Suppressor macrophage treated with lipopolysaccharide for 4 hours (primary cell): ENCODE measurements around the gene TBC1D1.
A peak's percentile ranks its signal among the peaks of the same experiment; 100 is the strongest.
"Not testable (repeated sequence)": the region's sequence is repeated elsewhere in the genome, so short reads cannot be mapped to it uniquely, and the experiment has no call there.

Experiments
- DNase-seq: peaks from one replicate; pipeline ENCODE4 v3.0.0-alpha.2; 2020

Gene TBC1D1

DNA sequence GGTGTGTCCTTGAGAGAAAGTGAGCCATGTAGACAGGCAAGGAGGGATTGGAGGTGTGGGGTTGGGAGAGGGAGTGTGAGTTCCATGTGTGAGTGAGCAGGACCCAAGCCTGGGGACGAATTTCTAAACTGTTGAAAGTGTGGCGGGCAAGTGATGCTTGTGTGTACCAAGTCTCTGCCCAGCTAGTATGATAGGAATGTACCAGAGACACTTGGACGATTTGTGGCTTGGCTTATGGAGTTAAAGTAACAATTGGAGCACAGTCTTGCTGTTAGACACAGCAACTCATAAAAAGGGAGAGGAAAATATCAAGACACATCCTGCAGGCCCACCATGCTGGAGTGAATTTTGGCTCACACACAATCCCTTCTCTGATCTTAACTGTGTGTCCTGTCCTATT lies 77.9 kb downstream of the TBC1D1 start:
- DNase-seq: no peak

DNA sequence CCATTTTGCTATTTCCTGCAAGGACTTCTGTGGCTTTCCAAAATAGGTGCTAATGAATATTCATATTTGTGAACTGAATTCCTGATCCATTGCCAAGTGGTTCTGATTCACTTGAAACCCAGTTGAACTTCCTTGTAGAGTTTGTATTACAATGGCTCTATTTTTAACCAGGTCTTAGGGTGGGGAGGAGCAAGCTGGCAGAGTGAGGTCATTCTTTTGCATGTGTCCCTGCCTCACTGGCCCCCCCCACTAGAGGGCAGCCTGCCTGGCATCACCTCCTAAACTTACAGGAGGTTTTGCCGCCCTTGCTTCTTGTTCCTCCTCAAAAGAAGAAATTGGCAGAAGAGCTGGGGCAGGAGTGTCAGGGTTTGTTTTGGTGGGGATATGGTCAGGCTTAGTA lies 79.8 kb downstream of the TBC1D1 start:
- peak; percentile 74 for DNase-seq

DNA sequence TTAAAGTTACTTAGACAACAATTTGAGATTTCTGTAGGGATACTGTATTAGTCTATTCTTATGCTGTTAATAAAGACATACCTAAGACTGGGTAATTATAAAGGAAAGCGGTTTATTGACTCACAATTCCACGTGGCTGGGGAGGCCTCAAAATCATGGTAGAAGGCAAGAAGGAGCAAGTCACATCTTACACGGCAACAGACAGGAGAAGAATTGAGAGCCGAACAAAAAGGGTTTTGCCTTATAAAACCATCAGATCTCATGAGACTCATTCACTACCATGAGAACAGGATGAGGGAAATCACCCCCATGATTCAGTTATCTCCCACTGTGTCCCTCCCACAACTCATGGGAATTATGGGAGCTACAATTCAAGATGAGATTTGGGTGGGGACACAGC lies 80.3 kb downstream of the TBC1D1 start:
- DNase-seq: no peak

DNA sequence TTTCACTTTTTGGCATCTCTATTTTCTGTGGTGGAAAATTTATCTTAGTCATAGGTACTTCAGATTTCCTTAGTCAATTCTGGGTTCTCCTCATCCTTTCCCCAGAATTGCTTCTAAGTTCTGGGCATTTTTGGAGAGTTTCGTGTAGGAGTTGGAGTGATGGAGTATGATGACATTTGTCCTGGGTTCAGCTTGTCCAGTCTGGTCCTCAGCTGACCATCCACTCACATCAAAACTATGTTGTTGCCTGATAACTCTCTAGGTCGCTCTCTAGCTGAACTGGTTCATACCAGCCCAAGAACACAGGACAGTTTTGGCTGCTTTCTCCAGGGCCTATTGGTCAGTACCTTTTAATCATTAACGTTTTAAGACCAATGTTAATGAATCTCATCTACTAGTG lies 82.6 kb downstream of the TBC1D1 start:
- DNase-seq: no peak

DNA sequence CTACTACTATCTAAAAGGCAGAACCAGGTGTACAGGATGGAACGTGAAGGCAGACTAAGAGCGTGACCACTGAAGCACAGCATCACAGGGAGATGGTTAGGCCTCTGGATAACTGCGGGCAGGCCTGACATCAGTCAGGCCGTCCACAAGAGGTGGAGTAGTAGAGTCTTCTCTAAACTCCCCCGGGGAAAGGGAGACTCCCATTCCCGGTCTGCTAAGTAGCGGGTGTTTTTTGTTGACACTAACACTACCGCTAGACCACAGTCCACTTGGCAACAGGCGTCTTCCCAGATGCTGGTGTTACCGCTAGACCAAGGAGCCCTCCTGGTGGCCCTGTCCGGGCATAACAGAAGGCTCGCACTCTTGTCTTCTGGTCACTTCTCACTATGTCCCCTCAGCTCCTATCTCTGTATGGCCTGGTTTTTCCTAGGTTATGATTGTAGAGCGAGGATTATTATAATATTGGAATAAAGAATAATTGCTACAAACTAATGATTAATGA lies 84.5 kb downstream of the TBC1D1 start:
- not testable (repeated sequence) for DNase-seq

DNA sequence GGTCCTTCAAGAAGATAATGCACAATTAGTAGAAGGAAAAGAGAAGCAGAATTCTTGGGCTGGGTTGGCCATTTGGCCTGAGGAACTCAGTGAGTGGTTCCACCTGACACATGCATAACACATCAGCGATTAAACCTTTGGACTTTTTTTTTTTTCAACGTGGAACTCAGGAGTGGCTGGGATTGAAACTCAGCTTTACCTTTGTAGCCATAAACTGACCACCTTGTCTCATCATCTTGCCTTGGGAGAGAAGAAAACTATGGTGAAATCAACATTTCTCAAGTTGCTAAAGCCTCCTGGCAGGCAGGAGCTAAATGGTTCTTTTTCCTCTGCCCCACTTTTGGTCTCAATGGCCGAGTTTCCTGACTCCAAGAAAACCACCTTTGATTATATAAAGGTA lies 85.6 kb downstream of the TBC1D1 start:
- DNase-seq: no peak

DNA sequence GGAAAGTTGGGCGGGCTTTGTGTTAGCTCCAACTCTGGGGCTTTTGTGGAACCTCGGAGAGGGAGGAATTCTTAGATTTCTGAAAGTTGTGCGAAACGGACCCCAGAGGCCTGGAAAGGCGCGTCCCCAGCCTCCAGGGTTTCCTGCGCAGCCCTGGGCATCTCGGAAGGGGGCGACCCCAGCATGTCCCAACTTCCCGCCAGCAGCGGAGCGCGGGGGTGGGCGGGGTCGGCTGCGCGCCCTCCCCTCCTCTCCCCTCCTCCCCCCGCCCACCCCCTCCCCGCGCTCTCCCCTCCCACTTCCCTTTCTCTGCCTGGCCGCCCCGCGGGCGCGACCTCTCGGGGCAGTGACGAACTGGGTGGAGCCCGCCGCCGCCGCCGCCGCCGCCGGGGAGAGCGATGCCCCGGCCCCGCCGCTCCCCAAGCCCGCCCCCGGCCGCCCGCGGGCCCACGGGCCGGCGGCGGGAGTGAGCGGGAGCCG lies 86.1 kb downstream of the TBC1D1 start:
- DNase-seq: peak; percentile 87

DNA sequence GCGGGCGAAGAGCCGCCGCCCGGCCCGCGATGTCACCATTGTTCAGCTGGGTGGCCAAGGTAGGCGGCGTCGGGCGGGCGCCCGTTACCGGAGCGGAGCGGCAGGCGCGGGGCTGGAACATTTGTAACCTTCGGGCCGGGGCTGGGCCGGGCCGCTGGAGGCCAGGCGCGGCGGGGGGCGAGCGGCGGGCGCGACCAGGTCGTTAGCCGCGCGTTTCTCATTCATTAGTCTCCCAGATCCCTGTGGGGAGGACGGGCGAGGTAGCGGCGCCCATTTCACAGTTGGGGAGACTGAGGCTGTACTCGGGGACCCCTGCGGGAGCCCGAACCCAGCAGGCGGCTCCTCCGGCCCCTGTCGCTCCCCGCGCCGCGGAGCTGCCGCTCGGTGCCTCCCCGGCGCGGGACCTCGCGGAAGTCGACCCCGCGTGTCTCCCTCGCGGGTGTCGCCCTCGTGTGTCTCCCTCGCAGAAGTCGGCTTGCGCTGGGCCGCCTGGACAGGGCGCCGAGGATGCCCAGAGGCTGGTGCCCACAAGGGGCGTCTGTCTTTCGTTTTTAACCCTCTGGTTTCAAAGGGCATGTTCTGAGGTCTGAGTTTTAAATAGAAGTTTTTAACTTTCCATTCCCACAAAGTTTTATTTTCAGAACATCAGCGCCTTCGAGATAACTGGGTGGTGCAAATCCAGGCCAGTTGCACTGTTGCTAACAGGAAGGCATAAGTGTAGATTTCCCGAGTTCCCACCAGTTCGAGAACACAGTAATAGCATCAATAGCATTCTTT lies 86.8 kb downstream of the TBC1D1 start:
- peak; percentile 87 for DNase-seq

DNA sequence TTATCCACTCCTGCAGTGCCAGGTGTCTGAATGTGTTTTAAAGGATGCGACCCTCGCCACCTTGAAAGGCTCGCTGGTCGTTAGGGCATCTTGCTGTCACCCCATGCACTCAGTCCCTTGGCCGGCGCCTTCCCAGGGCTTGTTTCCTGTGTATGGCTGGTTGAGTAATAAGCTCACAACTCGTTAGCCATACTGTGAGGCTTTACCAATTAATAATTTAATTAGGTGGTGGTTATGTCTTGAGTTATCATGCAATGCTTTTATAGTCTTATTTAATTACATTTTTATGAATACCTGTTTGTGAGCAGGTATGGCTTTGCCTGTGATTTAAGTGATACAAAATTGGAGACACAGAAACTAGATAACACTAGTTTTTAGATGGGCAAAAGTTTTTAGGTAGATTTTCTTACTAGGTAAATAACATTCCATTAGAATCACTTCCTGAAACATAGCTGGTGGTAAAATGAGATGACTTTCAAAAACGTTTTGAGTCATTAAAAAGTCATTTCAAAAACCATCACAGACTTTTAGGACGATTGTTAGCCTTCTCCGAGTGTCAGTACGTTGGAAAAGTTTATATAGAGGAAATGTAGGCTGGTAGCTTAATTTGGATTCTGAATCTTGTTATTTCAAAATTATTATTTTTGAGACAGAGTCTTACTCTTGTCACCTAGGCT lies 87.5 kb downstream of the TBC1D1 start:
- DNase-seq: peak; percentile 43

DNA sequence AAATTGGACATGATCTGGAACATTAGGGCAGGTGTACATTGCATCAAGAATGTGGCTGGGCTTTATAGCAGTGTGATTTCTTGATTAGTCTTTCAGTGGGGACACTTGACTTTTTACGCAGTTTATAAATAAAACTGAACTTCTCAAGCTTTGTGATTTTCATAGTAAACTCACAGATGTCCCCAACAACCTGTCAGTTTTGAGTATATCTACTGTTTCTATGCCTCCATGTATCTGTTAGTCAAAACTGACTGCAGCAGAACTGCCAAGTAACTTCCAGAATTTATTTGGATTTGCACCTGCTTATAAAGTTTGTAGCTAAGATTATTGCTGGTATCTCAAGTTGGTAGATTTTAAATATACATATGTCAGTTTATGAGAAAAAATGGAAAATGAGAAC lies 89.4 kb downstream of the TBC1D1 start:
- DNase-seq: no peak

DNA sequence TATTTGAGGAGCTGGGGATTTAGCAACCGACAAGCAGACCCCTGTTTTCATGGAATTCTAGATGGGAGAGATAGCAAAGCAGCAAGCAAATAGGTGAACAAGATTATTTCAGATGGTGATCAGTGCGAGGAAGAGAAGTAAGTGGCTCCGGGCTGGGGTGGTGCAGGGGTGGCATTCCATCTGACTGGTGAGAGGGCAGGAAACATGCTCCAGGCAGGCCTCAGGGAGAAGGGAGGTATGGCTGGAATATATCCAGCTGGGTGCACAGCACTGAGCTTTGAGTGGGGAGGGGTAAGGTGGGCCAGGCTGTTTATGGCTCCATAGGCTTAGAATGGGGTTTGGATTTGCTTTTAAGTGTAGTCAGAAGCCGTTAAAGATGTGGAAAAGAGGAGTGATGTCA lies 90.5 kb downstream of the TBC1D1 start:
- no peak for DNase-seq

DNA sequence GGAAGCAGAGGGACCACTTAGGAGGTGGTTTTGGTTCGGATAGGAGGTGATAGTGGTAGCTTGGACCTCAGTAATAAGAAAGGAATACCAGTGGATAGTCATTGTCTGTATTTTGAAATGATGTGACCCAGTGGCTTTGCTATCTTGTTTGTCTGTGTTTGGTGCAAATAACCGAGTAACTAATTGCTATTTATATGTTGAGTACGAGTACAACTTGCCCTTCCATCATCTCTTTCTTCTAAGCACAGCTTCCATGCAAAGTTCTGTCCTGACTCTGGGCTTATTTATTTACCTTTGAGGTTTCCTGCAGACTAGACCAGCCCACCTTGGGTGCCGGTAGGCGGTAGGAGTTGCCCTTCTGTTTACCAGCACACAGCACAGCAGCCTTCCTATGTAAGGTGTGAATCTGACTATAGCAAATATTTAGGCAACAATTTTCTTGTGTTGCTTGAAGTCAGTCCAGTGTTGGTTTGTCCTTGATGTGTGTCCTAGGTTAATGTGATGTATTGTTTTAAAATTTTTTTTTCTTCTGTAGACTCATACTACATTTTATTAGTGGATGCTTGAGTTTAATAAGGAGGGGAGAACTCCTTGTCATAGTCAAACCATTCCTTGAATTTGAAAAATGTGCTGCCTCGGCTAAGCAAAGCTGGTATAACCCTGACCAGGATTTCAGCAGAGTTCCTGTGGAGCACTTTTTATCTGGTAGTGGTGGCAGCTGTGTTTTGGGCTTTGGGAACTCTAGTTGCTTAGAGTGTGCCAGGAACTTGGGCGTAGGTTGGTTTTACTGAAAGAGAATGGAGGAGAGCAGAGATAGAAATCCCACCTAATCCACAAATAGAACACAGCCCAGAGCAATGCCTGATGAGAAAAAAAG lies 91.2 kb downstream of the TBC1D1 start:
- DNase-seq: no peak

DNA sequence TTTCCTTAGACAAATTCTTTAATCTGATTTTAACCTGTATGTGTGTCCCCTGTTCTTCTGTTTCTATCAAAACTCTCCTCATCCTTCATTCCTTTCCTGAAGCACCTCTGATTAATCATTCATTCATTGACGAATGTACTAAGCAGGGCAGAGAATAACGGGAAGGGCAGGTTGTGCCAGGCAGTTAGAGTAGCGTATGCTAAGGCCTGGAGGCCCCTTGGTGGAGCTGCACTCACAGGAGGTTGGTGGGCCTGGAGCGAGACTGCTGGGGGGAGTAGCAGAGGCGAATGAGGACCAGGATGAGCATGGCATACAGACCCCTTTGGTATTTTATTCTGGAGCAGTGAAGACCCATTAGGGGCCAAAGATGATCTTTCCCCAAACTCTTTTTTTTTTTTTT lies 91.9 kb downstream of the TBC1D1 start:
- no peak for DNase-seq

DNA sequence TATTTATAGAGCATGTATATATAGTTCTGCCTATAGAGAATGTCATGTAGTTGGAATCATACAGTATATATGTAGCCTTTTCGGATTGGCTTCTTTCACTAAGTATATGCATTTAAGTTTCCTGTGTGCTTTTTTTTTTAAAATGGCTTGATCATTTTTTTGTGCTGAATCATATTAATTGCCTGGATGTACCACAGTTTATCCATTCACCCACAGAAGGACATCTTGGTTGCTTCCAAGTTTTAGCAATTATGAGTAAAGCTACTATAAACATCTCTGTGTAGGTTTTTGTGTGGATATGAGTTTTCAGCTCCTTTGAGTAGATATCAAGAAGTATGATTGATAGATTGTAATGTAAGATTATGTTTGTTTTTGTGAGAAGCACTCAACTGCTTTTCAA lies 93.1 kb downstream of the TBC1D1 start:
- no peak for DNase-seq

DNA sequence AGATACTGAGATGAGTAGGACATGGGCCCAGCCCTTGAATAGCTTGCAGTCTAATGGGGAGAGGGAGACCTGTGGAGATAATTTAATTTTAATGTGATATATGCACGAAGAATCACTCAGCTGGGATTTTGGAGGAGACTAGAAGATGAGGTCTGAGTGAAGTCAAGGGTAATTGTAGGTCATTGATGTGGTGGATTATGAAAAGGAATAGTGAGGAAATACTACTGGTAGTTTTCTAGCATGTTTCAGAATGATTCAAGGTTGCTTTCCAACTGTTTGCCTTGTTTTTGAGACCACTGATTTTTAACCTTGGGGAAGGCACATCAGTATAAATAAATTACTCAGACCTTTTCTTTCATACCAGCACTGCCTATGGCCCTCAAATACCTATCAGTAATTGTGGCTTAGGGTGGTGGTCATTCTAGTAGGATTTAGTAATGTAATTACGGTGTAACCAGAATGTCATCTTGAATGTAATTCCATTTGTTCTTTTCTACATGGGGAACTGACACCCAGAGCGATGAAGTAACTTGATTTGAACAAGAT lies 94.9 kb downstream of the TBC1D1 start:
- DNase-seq: no peak

DNA sequence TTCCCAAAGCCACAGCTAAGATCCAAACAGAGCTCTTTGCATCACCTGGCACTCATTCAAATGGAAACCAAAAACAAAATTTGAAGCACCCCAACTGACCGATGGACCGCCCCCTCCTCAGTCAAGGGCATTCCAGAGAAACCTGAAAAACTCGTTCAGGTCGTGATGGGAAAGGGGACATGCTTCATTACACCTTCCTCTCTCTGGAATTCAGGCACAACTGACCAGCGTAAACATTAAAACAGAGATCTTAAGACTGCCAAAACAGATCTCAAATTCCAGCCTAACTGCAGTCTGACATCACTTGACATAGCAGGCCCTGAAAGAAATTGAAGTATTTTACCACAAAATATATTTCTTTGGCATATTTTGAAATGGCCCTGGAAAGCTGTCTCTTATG lies 97.8 kb downstream of the TBC1D1 start:
- DNase-seq: no peak

DNA sequence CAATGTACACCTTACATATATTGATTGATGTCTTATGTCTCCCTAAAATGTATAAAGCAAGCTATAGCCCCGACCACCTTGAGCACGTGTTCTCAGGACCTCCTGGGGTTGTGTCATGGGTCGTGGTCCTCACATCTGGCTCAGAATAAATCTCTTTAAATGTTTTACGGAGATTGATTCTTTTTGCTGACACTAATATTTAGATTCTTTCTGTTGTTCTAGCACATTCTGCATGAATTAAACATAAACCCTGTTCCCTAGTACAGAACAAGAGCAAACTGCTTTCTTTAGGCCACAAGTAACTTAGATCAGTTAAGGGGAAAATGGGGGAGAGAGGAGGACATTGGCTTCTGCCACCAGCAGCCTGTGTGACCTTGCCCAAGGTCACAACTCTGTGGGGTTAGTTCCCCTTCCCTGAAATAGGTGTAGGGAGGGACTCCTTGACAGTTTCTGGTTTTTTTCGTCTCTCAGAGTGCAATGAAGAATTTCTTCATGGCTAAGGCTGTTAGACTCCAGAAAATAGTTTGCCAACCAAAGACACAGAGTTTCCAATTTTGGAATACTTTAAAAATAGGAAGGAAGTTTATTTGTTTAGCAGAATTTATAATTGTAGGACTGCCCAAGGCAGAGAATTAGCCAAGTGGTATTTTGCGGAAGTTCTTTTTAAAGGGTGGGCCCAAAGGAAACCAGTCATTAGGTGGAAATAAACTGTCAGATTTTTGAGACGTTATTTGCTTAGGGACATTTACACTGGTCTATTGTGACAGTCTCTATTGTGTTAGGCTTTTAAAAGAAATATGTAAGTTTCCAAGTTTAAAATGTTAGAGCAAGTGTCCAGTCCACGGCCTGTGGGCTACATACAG lies 98.7 kb downstream of the TBC1D1 start:
- peak; percentile 71 for DNase-seq

DNA sequence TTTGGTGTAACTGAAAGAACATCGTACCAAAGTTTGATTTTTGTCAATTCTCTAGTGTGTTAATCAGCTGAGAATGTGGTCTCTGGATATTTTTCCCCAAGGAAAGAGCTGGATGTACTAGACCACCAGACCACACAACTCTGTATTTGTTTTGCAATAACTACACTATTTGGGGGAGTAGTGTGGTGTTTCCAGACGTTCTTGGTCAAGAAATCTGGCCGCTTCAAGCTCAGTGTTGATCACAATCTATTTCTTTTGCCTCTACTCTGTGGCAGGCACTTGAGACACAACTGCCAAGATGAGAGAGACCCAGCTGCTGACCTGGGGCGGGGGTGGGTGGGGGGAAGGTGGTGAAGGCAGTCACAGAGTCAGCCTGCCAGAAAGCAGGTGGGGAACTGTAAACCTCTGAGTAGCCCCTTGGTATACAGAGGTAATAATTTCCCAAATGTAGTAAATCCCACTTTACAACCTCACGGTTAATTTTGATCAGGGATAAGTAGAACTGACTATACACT lies 99.9 kb downstream of the TBC1D1 start:
- DNase-seq: no peak

DNA sequence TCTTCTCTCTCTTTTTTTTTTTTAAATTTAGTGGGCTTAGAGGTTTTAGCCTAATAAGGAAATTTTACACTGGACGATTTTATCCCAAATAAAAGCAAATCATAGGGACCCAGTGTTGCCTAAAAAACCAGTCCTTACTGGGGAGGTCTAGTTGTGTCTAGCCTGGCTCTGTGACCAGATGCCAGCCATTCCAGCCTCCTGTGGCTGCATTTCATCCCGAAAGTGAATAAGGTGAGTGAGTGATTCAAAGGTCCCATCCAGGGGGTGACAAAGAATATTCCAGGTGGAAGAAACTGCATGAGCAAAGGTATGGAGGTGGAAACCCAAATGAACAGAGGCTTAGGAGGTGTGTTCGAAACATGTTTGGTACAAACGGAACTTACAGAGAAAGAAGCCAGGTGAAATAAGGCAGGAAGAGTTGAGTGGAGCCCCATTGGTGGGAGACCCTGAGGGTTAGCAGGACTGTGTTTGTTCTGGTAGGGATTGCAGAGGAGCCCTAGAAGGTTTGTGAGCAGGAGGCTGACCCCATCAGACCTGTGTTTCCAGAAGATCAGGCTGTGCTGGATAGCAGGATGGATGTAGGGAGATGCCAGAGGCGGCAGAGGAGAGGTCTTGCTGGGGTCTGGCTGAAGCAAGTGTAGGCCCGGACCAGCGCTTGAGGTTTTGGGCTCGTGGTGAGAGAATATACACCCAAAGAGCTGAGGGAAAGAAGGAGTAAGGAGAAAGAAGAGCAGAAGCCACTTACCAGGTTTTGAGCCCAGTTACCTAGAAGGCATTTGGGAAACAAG lies 100.9 kb downstream of the TBC1D1 start:
- DNase-seq: no peak

DNA sequence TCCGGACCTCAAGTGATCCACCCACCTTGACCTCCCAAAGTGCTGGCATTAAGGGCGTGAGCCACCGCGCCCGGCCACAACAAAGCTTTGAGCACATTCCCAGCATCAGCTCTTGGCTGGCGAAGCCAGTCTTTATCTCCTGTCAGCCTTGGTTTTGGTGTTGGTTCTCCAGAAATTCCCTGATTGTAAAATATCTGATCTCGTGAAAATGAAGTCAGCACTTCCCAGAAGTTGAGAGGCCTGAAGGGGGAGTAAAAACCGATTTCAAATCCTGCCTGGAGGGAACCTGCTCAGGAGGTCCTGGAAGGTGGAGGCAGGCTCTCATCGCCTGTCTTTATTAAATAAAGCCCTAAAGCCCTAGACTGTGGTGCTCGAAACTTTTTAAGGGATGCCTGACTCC lies 102.9 kb downstream of the TBC1D1 start:
- DNase-seq: peak; percentile 44

DNA sequence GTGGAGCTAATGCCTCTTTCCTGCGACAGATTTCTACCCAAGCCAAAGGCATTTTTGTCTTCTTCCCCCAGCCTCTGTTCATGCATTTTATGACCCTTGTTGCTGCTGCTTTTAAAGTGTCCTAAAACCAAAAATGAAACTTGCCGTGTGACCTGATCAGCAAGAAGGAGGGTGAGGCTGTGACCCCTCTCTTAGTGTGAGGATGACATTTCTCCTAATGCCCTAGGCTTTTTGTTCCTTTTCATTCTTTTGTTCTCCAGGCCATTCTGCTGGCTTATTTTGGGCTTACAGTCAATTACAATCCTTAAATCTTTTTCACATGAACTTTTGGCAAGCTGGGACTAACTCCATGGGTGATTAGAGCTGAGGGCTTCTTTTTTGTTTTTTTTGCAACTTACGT lies 103.7 kb downstream of the TBC1D1 start:
- peak; percentile 60 for DNase-seq
